ENCODE data around the gene MICB.
"Not testable (repeated sequence)": the region's sequence is repeated elsewhere in the genome, so short reads cannot be mapped to it uniquely, and the experiment has no call there.

The MICB gene

GRCh38 chr6:31474871-31475286, 23.1 kb upstream of the MICB start:
- DNase-seq (ENCODE audit: low spot score): no peak

GRCh38 chr6:31476515-31477139, 21.3 kb upstream of the MICB start:
- DNase-seq (ENCODE audit: low spot score): no peak

- DNase-seq (ENCODE audit: low spot score): no peak
Observed at GRCh38 chr6:31477521-31477920, 20.4 kb upstream of the MICB start.

- no peak for DNase-seq (ENCODE audit: low spot score)
Observed at GRCh38 chr6:31478186-31478950, 19.6 kb upstream of the MICB start.

GRCh38 chr6:31479151-31479932, 18.6 kb upstream of the MICB start:
- no peak for DNase-seq (ENCODE audit: low spot score)

- no peak for DNase-seq (ENCODE audit: low spot score)
Observed at GRCh38 chr6:31479933-31480535, 17.9 kb upstream of the MICB start.

GRCh38 chr6:31480574-31480973, 17.4 kb upstream of the MICB start:
- no peak for DNase-seq (ENCODE audit: low spot score)

- DNase-seq (ENCODE audit: low spot score): no peak
Observed at GRCh38 chr6:31483392-31483791, 14.6 kb upstream of the MICB start.

- no peak for DNase-seq (ENCODE audit: low spot score)
Observed at GRCh38 chr6:31485055-31485454, 12.9 kb upstream of the MICB start.

- DNase-seq (ENCODE audit: low spot score): not testable (repeated sequence)
Observed at GRCh38 chr6:31486065-31486837, 11.7 kb upstream of the MICB start.

GRCh38 chr6:31487674-31488073, 10.3 kb upstream of the MICB start:
- not testable (repeated sequence) for DNase-seq (ENCODE audit: low spot score)

- no peak for DNase-seq (ENCODE audit: low spot score)
Observed at GRCh38 chr6:31489086-31489485, 8.9 kb upstream of the MICB start.

- no peak for DNase-seq (ENCODE audit: low spot score)
Observed at GRCh38 chr6:31490115-31490873, 7.7 kb upstream of the MICB start.

GRCh38 chr6:31493550-31493874, 4.4 kb upstream of the MICB start:
- not testable (repeated sequence) for DNase-seq (ENCODE audit: low spot score)

- no peak for DNase-seq (ENCODE audit: low spot score)
Observed at GRCh38 chr6:31493875-31494694, 3.9 kb upstream of the MICB start.

GRCh38 chr6:31495580-31495979, 2.4 kb upstream of the MICB start:
- no peak for DNase-seq (ENCODE audit: low spot score)

GRCh38 chr6:31496826-31497225, 1.1 kb upstream of the MICB start:
- DNase-seq (ENCODE audit: low spot score): not testable (repeated sequence)

GRCh38 chr6:31498748-31499147, 803 bp downstream of the MICB start:
- DNase-seq (ENCODE audit: low spot score): no peak

GRCh38 chr6:31499648-31500047, 1.7 kb downstream of the MICB start:
- not testable (repeated sequence) for DNase-seq (ENCODE audit: low spot score)

GRCh38 chr6:31502586-31502985, 4.6 kb downstream of the MICB start:
- no peak for DNase-seq (ENCODE audit: low spot score)

Data from COLO829 (cell line).